T-cell (primary cell): ENCODE results near the gene POLD1. TPM values are rescaled to one million over a fixed set of nuclear protein-coding genes. Genes with fewer than 3 reads are reported as not detected.

Experiments
- ATAC-seq, 4 experiments: fragments of 200-7000 bp in 3 of 4; fragments of 150-1000 bp in 1 of 4; cut with Tn5 transposase; replicated peaks in 1 of 4; 1 replicate in 3 of 4; 2 replicates in 1 of 4; pipeline ENCODE4 v1.10.0; 2021; ENCODE audit warnings: moderate library complexity in 3 of 4, mild to moderate bottlenecking in 2 of 4, moderate number of reproducible peaks in 1 of 4
- CTCF ChIA-PET, 2 donors: fragments of 300-600 bp; sonication (Branson Sonifier 250); formaldehyde crosslinking; loops; one replicate each; lab custom pipeline; 2022; ENCODE audit warnings: antibody characterized with exemption in 2 of 2; lab: Charles Lee
- POLR2A ChIA-PET, 2 donors: fragments of 300-600 bp; sonication (Branson Sonifier 250); formaldehyde crosslinking; loops; one replicate each; lab custom pipeline; 2022; ENCODE audit warnings: antibody characterized with exemption in 2 of 2; lab: Charles Lee
- DNase-seq, 35 experiments: peaks; one replicate each; pipeline versions ENCODE4 v3.0.0 to v3.0.0-alpha.2; 2013 to 2023
- H3K27ac ChIP-seq: one replicate; pipeline ENCODE4 v1.5.1; 2013; ENCODE audit warnings: low read length
- H3K27me3 ChIP-seq, 2 experiments: replicated peaks in 1 of 2; 1 replicate in 1 of 2; 2 replicates in 1 of 2; pipeline versions ENCODE4 v1.6.1 to v1.7.0; 2013; ENCODE audit warnings: low read length in 1 of 2, mixed read lengths in 1 of 2; ENCODE audit not compliant: control insufficient read depth in 2 of 2, insufficient read depth in 2 of 2; ENCODE audit errors: extremely low read depth in 1 of 2
- H3K36me3 ChIP-seq, 2 donors: 1 replicate in 1 of 2; 2 replicates in 1 of 2; pipeline versions ENCODE4 v1.6.1 to v1.7.0; 2013; ENCODE audit warnings: low read length in 1 of 2; ENCODE audit not compliant: control insufficient read depth in 2 of 2, insufficient read depth in 1 of 2; ENCODE audit errors: extremely low read depth in 1 of 2
- H3K4me1 ChIP-seq, 2 experiments: 1 replicate in 1 of 2; 2 replicates in 1 of 2; pipeline versions ENCODE4 v1.6.1 to v1.7.0; 2013; ENCODE audit warnings: low read length in 2 of 2, mixed read lengths in 1 of 2; ENCODE audit not compliant: insufficient read depth in 2 of 2, control insufficient read depth in 1 of 2; ENCODE audit errors: extremely low read depth in 1 of 2
- H3K4me3 ChIP-seq, 2 donors: 1 replicate in 1 of 2; 2 replicates in 1 of 2; pipeline versions ENCODE4 v1.5.1 to v1.7.0; 2013; ENCODE audit warnings: mild to moderate bottlenecking in 2 of 2, low read length in 1 of 2, moderate library complexity in 1 of 2; ENCODE audit not compliant: control insufficient read depth in 1 of 2; ENCODE audit errors: extremely low read depth in 1 of 2
- H3K9me3 ChIP-seq: 2 replicates; pipeline ENCODE4 v1.7.0; 2013
- H3K27ac Mint-ChIP-seq, 2 donors: one replicate each; pipeline ENCODE4 v1.8.0; 2020 to 2021; ENCODE audit warnings: mild to moderate bottlenecking in 2 of 2, mixed read lengths in 2 of 2
- H3K27me3 Mint-ChIP-seq, 2 donors: one replicate each; pipeline ENCODE4 v1.8.0; 2021 to 2022; ENCODE audit warnings: mixed read lengths in 2 of 2
- H3K36me3 Mint-ChIP-seq: one replicate; pipeline ENCODE4 v1.8.0; 2021; ENCODE audit warnings: mixed read lengths
- H3K4me1 Mint-ChIP-seq, 3 donors: one replicate each; pipeline ENCODE4 v1.8.0; 2020 to 2022; ENCODE audit warnings: mixed read lengths in 3 of 3, mild to moderate bottlenecking in 1 of 3
- H3K4me3 Mint-ChIP-seq, 3 donors: one replicate each; pipeline ENCODE4 v1.8.0; 2020 to 2022; ENCODE audit warnings: mild to moderate bottlenecking in 3 of 3, mixed read lengths in 3 of 3, moderate library complexity in 3 of 3
- H3K9me3 Mint-ChIP-seq, 3 donors: one replicate each; pipeline ENCODE4 v1.8.0; 2020 to 2022; ENCODE audit warnings: mixed read lengths in 3 of 3
- WGBS: methylation state at CpG from one replicate; pipeline ENCODE4 v1.1.5; 2013; ENCODE audit warnings: missing lambda C conversion rate; ENCODE audit not compliant: insufficient coverage; 5-methylcytosine and 5-hydroxymethylcytosine counted together
- total RNA-seq, 35 experiments: library from RNA in 6 of 35; stranded (reverse) in 6 of 35; fragments of 120-200 nt in 1 of 35; gene quantifications; one replicate each; pipeline versions ENCODE4 v1.2.1 to v1.2.4 and lab custom pipeline; 2013 to 2026

Gene POLD1
- total RNA-seq, 5 donors from 2014 or later (not counting 1 experiment from before 2014, with no cell fraction given), result 32.9 to 67.1 (median 54.0) TPM

- POLR2A ChIA-PET, result interaction anchor here in 1 of 2 donors (0.6 to 1.3 kb wide), 4 partner anchors 18 to 543 kb away, joined by 3 to 5 read pairs (median 3); partner anchors contain the start of genes NUP62 and POLD1
- ATAC-seq, result peak; percentile 87 to 91 (median 88)
Observed at GRCh38 chr19:50357178-50358100, 26.7 kb upstream of the POLD1 start.

GRCh38 chr19:50358483-50359327 lies 25.4 kb upstream of the POLD1 start:
- Histone ChIP-seq H3K27ac (peak overlapping the region; percentile 94), H3K4me3 (peak overlapping the region; percentile 71 to 83), H3K36me3 (no peaks in the 10 kb centered on the region), H3K4me1 (peaks cover 9 to 41% of the 10 kb centered on the region in 2 experiments), H3K27me3 (no peaks in the 10 kb centered on the region), H3K9me3 (no peaks in the 10 kb centered on the region)
- Mint-ChIP-seq H3K27me3 (peaks cover 0 to 1% of the 10 kb centered on the region in 2 donors), H3K9me3 (no peaks in the 10 kb centered on the region), H3K27ac (peak overlapping the region; percentile 96 to 97), H3K4me3 (peak overlapping the region; percentile 90 to 93 (median 92)), H3K4me1 (peaks cover 44 to 56% (median 51%) of the 10 kb centered on the region in 3 donors), H3K36me3 (no peaks in the 10 kb centered on the region)
- CTCF ChIA-PET, result no interaction called here
- POLR2A ChIA-PET, result interaction anchor here in 1 of 2 donors (0.8 kb wide), 1 partner anchor 25 kb away, joined by 3 read pairs; the partner anchor contains the start of gene POLD1
- WGBS, result 32% methylated on average over 46 of the region's 54 CpGs
- ATAC-seq (peak; percentile 28 to 38 (median 32)), DNase-seq (peak; percentile 30 to 87 (median 66))

More at GRCh38 chr19:50357178-50358100, 26.7 kb upstream of the POLD1 start:
- peak; percentile 80 to 93 (median 87) for DNase-seq
- peaks cover 0 to 1% of the 10 kb centered on the region in 2 donors for H3K27me3 Mint-ChIP-seq
- peak overlapping the region; percentile 90 to 93 (median 92) for H3K4me3 Mint-ChIP-seq
- Histone ChIP-seq H3K36me3 (no peaks in the 10 kb centered on the region), H3K27ac (peak overlapping the region; percentile 94), H3K9me3 (no peaks in the 10 kb centered on the region), H3K4me3 (peak overlapping the region; percentile 71 to 83), H3K4me1 (peaks cover 2 to 30% of the 10 kb centered on the region in 2 experiments), H3K27me3 (no peaks in the 10 kb centered on the region)
- H3K36me3 Mint-ChIP-seq, result no peaks in the 10 kb centered on the region
- 2% methylated on average over 17 of the region's 54 CpGs for WGBS
- H3K27ac Mint-ChIP-seq, result peak overlapping the region; percentile 96 to 97
- H3K9me3 Mint-ChIP-seq, result no peaks in the 10 kb centered on the region
- peaks cover 34 to 45% (median 40%) of the 10 kb centered on the region in 3 donors for H3K4me1 Mint-ChIP-seq
- CTCF ChIA-PET, result interaction anchor here (0.6 to 1.4 kb wide), 14 partner anchors 8 to 426 kb away, joined by 3 to 10 read pairs (median 5); partner anchors contain the start of genes NAPSA (in 1 of the 2) and NR1H2 (in 1 of the 2)

- POLR2A ChIA-PET, result no interaction called here
Observed at GRCh38 chr19:50359328-50359818, 24.8 kb upstream of the POLD1 start.

GRCh38 chr19:50361290-50362029 lies 22.7 kb upstream of the POLD1 start:
- CTCF ChIA-PET, result no interaction called here

More at GRCh38 chr19:50359328-50359818, 24.8 kb upstream of the POLD1 start:
- Mint-ChIP-seq H3K27ac (peak overlapping the region in 1 of 2 donors; percentile 97), H3K36me3 (no peaks in the 10 kb centered on the region), H3K4me3 (peak overlapping the region; percentile 90 to 93 (median 92)), H3K27me3 (peaks cover 0 to 1% of the 10 kb centered on the region in 2 donors), H3K4me1 (peaks cover 48 to 62% (median 56%) of the 10 kb centered on the region in 3 donors), H3K9me3 (no peaks in the 10 kb centered on the region)
- H3K36me3 ChIP-seq, result no peaks in the 10 kb centered on the region
- CTCF ChIA-PET, result no interaction called here
- no peaks in the 10 kb centered on the region for H3K9me3 ChIP-seq
- H3K27ac ChIP-seq, result no peak overlapping the region
- WGBS, result 71% methylated on average over 4 of the region's 11 CpGs
- ATAC-seq (no peak), DNase-seq (peak in 1 of 35 experiments; percentile 31)
- peaks cover 12 to 48% of the 10 kb centered on the region in 2 experiments for H3K4me1 ChIP-seq
- no peaks in the 10 kb centered on the region for H3K27me3 ChIP-seq
- no peak overlapping the region for H3K4me3 ChIP-seq

GRCh38 chr19:50362030-50362412 lies 22.1 kb upstream of the POLD1 start:
- POLR2A ChIA-PET, result no interaction called here
- 52% methylated on average over 4 of the region's 7 CpGs for WGBS
- Histone ChIP-seq H3K36me3 (no peaks in the 10 kb centered on the region), H3K27ac (no peak overlapping the region), H3K4me1 (peaks cover 15 to 62% of the 10 kb centered on the region in 2 experiments), H3K27me3 (no peaks in the 10 kb centered on the region), H3K9me3 (no peaks in the 10 kb centered on the region), H3K4me3 (no peak overlapping the region)
- Mint-ChIP-seq H3K27me3 (peaks cover 0 to 1% of the 10 kb centered on the region in 2 donors), H3K9me3 (no peaks in the 10 kb centered on the region), H3K36me3 (no peaks in the 10 kb centered on the region), H3K4me3 (no peak overlapping the region), H3K4me1 (peaks cover 60 to 72% (median 70%) of the 10 kb centered on the region in 3 donors), H3K27ac (peak overlapping the region in 1 of 2 donors; percentile 76)
- ATAC-seq (no peak), DNase-seq (no peak)
- CTCF ChIA-PET, result no interaction called here

More at GRCh38 chr19:50361290-50362029, 22.7 kb upstream of the POLD1 start:
- no peaks in the 10 kb centered on the region for H3K36me3 ChIP-seq
- H3K27me3 ChIP-seq, result no peaks in the 10 kb centered on the region
- Mint-ChIP-seq H3K27me3 (peaks cover 0 to 1% of the 10 kb centered on the region in 2 donors), H3K9me3 (no peaks in the 10 kb centered on the region), H3K27ac (no peak overlapping the region), H3K4me3 (no peak overlapping the region), H3K36me3 (no peaks in the 10 kb centered on the region), H3K4me1 (peaks cover 62 to 74% (median 73%) of the 10 kb centered on the region in 3 donors)
- POLR2A ChIA-PET, result no interaction called here
- ATAC-seq (no peak), DNase-seq (peak in 1 of 35 experiments; percentile 40)
- H3K4me1 ChIP-seq, result peaks cover 15 to 62% of the 10 kb centered on the region in 2 experiments
- no peak overlapping the region for H3K4me3 ChIP-seq
- H3K27ac ChIP-seq, result no peak overlapping the region
- 95% methylated on average over 4 of the region's 7 CpGs for WGBS
- H3K9me3 ChIP-seq, result no peaks in the 10 kb centered on the region
